Activated B cell treated with CpG ODN at 0.5 μM for 24 hours (primary cell): ENCODE measurements around the gene EMILIN1. TPM values are rescaled to one million over a fixed set of nuclear protein-coding genes. Genes with fewer than 3 reads are reported as not detected.

ENCODE experiments used
- ATAC-seq: fragments of 200-7000 bp; cut with Tn5 transposase; one replicate; pipeline ENCODE4 v1.10.0; 2021; ENCODE audit warnings: low read depth, mild to moderate bottlenecking, moderate library complexity
- CTCF ChIA-PET: fragments of 350-600 bp; sonication (Branson Sonifier 250); formaldehyde crosslinking; loops from one replicate; lab custom pipeline; 2021; ENCODE audit warnings: antibody characterized with exemption; lab: Charles Lee
- POLR2A ChIA-PET: fragments of 350-600 bp; sonication (Branson Sonifier 250); formaldehyde crosslinking; loops from one replicate; lab custom pipeline; 2021; ENCODE audit warnings: antibody characterized with exemption; lab: Charles Lee
- DNase-seq: peaks from one replicate; pipeline ENCODE4 v3.0.0; 2022
- H3K27ac Mint-ChIP-seq: one replicate; pipeline ENCODE4 v1.8.0; 2020; ENCODE audit warnings: mixed read lengths
- H3K27me3 Mint-ChIP-seq: one replicate; pipeline ENCODE4 v1.8.0; 2021; ENCODE audit warnings: mixed read lengths
- H3K36me3 Mint-ChIP-seq: one replicate; pipeline ENCODE4 v1.8.0; 2021; ENCODE audit warnings: low read depth, mixed read lengths
- H3K4me1 Mint-ChIP-seq: one replicate; pipeline ENCODE4 v1.8.0; 2021; ENCODE audit warnings: mixed read lengths
- H3K4me3 Mint-ChIP-seq: one replicate; pipeline ENCODE4 v1.8.0; 2020; ENCODE audit warnings: mild to moderate bottlenecking, mixed read lengths
- H3K9me3 Mint-ChIP-seq: one replicate; pipeline ENCODE4 v1.8.0; 2020; ENCODE audit warnings: mixed read lengths
- CTCF ChIP-seq: fragments of 200-600 bp; IDR thresholded peaks from one replicate; pipeline ENCODE4 v1.8.0; 2022; ENCODE audit warnings: antibody characterized with exemption, mild to moderate bottlenecking
- intact Hi-C: fragments of 100-400 bp; cut with micrococcal nuclease; formaldehyde crosslinking; loops from one replicate; pipeline ENCODE4 v1.15.1; 2024
- total RNA-seq: library from RNA; stranded (reverse); gene quantifications from 2 replicates; pipeline ENCODE4 v1.2.3, GENCODE V29; 2022

EMILIN1 gene
- total RNA-seq, 1 donor from 2014 or later: 0.69 TPM

- DNase-seq (no peak), ATAC-seq (no peak)
- Mint-ChIP-seq H3K27ac (peak overlapping the region; percentile 41), H3K27me3 (no peaks in the 10 kb centered on the region), H3K36me3 (no peaks in the 10 kb centered on the region), H3K9me3 (no peaks in the 10 kb centered on the region), H3K4me3 (no peak overlapping the region), H3K4me1 (peaks cover 50% of the 10 kb centered on the region)
- ChIA-PET CTCF (no interaction called here), POLR2A (interaction anchor here (0.6 to 0.7 kb wide), 2 partner anchors 26 to 292 kb away, joined by 3 to 7 read pairs; no protein-coding TSS in a partner anchor)
- no peak for TF ChIP-seq CTCF
- intact Hi-C loops: no loop called here
Measured at GRCh38 chr2:27077231-27077630, 1.2 kb upstream of the EMILIN1 start.

DNA sequence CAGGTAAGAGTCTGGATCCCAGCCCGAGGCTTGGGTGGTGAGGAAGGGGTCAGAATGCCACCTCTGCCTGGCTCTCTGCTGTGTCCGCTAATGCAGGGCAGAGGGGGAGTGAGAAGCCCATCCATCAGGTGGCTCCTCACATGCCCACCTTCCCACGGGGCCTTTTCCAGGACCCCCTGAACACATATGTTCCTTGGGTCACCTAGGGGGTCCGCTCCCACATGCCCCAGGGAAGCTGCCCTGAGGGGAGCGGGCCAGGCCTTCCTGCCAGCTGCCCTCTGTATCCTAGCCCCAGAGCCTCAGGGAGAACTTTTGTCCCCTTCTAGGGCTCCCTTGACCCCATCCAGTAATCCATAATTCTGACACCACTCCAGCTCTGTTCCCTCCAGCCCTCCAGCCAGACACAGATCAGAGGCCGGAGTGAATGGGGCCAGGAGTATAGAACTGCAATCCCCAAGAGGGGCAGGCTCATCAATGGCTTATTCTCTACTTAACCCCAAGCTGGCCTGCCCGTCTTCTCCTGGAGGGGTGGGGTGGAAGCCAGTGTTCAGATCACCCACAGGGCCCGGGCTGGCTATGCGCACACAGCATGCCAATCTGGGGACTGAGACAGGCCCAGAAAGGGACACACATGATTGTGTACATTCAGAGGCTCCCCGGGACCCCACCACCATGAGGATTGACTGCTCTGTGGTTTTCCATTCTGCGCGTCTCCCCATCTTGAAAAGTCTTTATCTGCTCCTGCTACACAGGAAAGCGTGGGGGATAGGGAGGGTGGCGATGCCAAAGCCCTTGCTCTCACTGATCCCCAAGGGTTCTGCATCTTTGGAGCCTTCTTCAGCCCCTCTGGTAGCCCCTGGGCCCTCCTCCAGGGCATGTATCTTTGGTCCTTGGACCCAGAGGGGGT lies 1.1 kb downstream of the EMILIN1 start:
- H3K4me1 Mint-ChIP-seq: peaks cover 39% of the 10 kb centered on the region
- ChIA-PET POLR2A (interaction anchor here (0.9 kb wide), 1 partner anchor 15 kb away, joined by 3 read pairs; no protein-coding TSS in a partner anchor), CTCF (no interaction called here)
- H3K27ac Mint-ChIP-seq: peak overlapping the region; percentile 14
- H3K4me3 Mint-ChIP-seq: no peak overlapping the region
- no peaks in the 10 kb centered on the region for H3K36me3 Mint-ChIP-seq
- no peak for DNase-seq
- no peak for ATAC-seq
- TF ChIP-seq CTCF: no peak
- intact Hi-C loops: loop anchor here (10.0 kb wide), 1 partner anchor 505 kb away; the partner anchor contains the start of gene ZNF512
- no peaks in the 10 kb centered on the region for H3K9me3 Mint-ChIP-seq
- no peaks in the 10 kb centered on the region for H3K27me3 Mint-ChIP-seq

GRCh38 chr2:27080140-27080469 lies 1.7 kb downstream of the EMILIN1 start:
- H3K4me1 Mint-ChIP-seq: peaks cover 33% of the 10 kb centered on the region
- peak overlapping the region; percentile 14 for H3K27ac Mint-ChIP-seq
- no peaks in the 10 kb centered on the region for H3K27me3 Mint-ChIP-seq
- intact Hi-C loops: loop anchor here (10.0 kb wide), 1 partner anchor 505 kb away; the partner anchor contains the start of gene ZNF512
- CTCF ChIA-PET: no interaction called here
- DNase-seq (no peak), ATAC-seq (no peak)
- no peak overlapping the region for H3K4me3 Mint-ChIP-seq
- H3K36me3 Mint-ChIP-seq: no peaks in the 10 kb centered on the region
- H3K9me3 Mint-ChIP-seq: no peaks in the 10 kb centered on the region
- POLR2A ChIA-PET: interaction anchor here (1.4 to 2.0 kb wide), 2 partner anchors 47 to 54 kb away, joined by 5 to 8 read pairs; partner anchors contain the start of genes PREB and TMEM214
- TF ChIP-seq CTCF: no peak

DNA sequence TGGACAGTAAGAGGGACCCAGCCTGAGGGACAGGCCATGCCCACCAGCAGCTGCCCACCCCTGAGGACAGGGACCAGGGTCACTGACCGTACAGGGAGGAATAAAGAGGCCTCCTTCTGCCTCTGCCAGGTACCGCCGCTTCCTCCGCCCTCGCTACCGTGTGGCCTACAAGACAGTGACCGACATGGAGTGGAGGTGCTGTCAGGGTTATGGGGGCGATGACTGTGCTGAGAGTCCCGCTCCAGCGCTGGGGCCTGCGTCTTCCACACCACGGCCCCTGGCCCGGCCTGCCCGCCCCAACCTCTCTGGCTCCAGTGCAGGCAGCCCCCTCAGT lies 2.2 kb downstream of the EMILIN1 start:
- Mint-ChIP-seq H3K27me3 (no peaks in the 10 kb centered on the region), H3K4me1 (peaks cover 33% of the 10 kb centered on the region), H3K9me3 (no peaks in the 10 kb centered on the region), H3K27ac (peak overlapping the region; percentile 95), H3K4me3 (no peak overlapping the region), H3K36me3 (no peaks in the 10 kb centered on the region)
- intact Hi-C loops: loop anchor here (10.0 kb wide), 1 partner anchor 504 kb away; the partner anchor contains the start of gene ZNF512
- ATAC-seq (no peak), DNase-seq (no peak)
- ChIA-PET CTCF (interaction anchor here (0.8 to 1.6 kb wide), 9 partner anchors 9 to 603 kb away, joined by 3 to 16 read pairs (median 3); partner anchors contain the start of genes AGBL5 and OST4), POLR2A (interaction anchor here (0.6 to 6.6 kb wide), 12 partner anchors 8 to 810 kb away, joined by 3 to 53 read pairs (median 4); partner anchors contain the start of genes AGBL5, ATRAID, BABAM2 and OST4)
- no peak for TF ChIP-seq CTCF
